ENCODE results near the gene LY6G6D.

Gene LY6G6D

DNA sequence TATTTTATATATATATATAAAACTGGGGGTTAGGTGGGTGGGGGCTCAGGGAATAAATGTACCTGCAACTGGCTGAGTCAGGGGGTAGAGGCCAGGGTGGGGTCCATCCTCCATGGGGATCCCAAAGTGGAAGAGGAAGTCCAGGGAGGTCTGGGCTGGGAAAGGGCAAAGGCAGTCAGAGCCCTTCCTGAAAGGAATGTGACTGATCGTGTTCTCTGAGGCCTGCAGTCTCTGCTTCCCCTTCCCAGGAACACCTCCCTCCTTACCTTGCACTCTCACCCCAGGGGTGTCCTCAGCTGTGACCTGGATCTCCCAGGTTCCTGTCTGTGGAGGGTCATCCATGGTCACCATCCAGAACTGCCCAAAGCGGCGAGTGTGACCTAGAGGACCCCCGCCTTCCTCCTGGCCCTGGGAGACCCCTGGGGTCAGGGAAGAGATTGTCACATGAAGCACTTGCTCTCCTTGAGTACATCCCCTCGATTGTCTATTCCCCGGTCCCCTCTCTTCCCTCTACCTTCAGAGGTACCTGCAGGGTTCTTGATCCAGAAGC, 52.0 kb downstream of the LY6G6D start:
- DNase-seq, result no peak

Measured in activated CD4-positive, alpha-beta T cell treated with anti-CD3 and anti-CD28 coated beads, Interleukin-2, amount 50 U/mL, for 4 hours (primary cell).